Right kidney (tissue), 1 donor: ENCODE data around the gene SLC16A13.
"Not testable (repeated sequence)": the region's sequence is repeated elsewhere in the genome, so short reads cannot be mapped to it uniquely, and the experiment has no call there.

Experiments used
- DNase-seq: peaks from one replicate; pipeline ENCODE4 v3.0.0-alpha.2; 2016

Gene SLC16A13

DNA sequence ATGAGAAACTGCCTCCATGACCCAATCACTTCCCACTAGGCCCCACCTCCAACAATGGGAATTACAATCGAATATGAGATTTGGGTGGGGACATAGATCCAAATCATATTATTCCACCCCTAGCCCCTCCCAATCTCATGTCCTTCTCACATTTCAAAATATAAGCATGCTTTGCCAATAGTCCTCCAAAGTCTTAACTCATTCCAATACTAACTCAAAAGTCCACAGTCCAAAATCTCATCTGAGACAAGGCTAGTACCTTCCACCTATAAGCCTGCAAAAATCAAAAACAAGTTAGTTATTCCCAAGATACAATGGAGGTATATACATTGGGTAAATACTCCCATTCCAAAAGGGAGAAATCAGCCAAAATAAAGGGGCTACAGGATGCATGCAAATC lies 31.4 kb downstream of the SLC16A13 start:
- DNase-seq = no peak

DNA sequence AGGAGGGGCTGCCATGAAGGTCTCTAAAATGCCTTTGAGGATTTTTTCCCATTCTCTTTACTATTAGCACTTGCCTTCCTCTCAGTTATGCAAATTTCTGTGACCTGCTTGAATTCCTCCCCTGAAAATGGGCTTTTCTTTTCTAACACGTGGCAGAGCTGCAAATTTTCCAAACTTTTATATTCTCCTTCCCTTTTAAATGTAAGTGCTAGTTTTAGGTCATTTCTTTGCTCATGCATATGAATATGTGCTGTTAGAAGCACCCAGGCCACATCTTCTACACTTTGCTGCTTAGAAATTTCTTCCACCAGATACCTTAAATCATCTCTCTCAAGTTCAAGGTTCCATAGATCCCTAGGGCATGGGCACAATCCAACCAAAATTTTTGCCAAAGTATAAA lies 32.5 kb downstream of the SLC16A13 start:
- no peak for DNase-seq

DNA sequence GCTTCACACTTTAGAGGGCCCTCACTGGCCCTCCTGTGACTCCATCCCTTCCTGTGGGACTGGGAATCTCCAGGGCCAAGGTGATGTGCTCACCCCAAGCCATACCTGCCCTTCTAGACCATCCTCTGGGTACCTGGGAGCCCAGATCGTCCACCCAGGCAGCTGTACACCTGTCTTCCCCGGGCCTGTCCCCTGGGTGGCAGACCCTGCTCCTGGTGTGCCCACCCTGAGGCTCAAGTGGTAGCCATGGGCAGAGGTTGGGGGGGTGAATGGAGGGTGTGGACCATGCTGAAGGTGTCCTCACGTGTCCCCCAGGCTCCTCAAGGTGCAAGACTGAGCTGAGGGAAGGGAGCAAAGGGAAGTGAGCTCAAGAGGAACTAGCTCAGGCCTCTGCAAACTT lies 34.9 kb downstream of the SLC16A13 start:
- no peak for DNase-seq

DNA sequence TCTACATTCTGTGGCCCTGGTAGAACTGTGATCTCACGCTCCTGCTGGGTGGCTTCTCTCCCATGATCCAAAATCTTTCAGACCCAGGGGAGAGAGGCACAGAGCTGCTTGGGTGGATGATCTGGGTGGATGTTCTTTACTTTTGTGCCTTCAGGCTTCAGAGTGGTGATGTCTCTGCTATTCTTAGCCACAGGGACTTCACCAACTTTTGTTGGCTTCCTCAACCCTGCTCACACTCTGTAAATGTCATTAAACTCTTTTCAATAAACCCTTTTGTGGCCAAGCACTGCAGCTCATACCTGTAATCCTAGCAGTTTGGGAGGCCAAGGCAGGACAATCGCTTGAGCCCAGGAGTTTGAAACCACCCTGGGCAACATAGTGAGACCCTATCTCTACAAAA lies 36.6 kb downstream of the SLC16A13 start:
- no peak for DNase-seq

DNA sequence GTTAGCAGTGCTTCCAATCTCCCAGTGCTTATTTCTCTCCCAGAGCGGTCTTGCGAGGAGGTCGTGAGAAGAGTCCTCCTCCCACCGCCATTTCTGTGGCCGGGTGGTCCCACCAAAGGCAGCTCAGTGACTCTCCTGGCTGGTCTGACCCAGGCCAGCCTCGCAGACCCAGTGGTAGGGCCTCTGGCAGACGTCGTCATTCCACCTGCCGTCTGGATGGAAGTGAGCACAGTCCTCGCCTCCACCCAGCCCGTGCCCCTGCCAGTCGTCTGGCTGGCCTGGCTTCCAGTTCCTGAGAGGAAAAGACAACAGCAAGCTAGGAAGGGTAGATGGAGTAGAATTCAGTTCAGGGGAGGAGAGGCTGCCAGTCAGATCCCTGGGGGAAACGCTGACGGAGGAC lies 39.1 kb downstream of the SLC16A13 start:
- DNase-seq = no peak

DNA sequence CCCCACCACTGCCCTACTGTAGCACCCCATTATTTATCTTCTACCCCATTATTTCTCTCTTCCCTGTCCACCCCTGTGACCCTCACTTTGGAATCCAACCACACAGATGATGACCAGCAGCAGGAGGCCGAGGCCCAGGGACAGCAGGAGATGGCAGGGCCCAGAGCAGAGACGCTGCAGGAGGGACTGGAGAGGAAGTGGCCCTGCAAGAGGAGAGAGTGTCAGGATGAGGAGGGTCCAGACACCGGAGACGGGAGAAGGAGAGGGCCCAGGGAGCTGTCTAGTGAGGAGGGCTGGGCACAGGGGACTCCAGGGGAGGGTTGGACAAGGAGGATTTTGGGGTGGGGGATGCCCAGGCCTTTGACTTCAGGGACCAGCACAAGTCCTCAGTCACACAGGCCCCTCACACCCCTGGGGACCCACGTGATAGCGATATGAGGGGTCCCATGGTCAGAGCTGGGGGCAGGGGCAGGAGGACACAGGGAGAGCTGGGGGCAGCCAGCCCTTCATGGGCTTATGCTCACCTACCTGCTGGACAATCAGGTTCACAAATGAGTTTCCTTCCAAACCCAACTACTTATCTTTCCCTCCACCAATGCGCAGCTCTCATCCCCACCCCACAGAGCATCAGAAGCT lies 42.2 kb downstream of the SLC16A13 start:
- DNase-seq = no peak

DNA sequence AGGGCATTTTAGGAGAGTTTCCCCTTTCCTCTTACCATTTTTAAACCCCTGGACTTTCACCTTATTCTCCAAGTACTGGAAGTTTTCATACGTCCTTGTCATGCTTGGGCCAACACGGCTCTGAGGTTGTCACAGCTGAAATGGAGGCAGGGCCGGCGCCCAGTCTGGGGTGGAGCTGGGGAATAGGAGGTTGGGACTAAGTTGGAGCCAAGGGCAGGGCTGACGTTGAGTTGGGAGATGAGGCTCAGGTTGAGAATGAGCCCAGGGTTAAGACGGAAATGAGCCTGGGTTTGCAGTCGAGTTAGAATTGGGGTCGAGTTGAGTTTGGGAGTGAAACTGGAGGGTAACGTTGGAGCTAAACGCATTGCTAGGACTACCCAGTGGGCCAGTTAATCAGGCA lies 42.9 kb downstream of the SLC16A13 start:
- no peak for DNase-seq

DNA sequence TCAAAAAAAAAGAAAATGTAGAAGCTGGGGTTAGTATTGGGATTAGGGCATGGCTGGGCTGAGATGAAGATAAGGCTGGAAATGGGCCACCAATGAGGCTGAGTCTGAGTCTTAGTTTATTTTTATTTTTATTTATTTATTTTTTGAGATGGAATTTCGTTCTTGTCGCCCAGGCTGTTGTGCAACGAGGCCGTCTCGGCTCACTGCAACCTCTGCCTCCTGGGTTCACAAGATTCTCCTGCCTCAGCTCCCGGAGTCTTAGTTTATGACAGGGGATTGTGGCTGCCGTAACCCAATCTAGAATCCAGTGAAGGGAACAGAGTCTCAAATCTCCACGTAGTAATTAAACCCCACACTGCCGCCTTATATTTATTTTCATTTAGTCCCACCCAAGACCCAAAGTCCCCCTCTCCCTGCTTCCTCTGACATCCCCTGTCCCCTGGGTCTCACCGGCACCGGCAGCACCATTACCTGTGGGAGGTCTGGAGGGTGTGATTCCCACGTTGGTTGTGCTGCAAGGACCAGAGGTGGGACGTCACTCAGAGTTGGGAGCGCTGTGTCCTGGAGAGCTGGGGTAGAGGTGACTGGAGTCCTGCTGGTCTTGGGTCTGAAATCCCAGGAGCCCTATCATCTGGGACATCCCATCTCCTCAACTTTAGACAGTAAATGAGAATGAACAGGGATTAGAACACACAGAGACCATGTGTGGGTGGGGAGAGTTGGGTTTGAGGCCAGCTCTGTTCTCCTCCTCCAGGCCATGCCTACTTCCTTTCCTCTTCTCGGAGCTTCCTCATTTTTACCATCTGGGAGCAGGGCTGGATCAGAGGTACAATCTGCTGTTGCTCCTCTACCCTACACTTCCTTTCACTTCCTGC lies 44.0 kb downstream of the SLC16A13 start, which contains the start of gene CLEC10A:
Gene CLEC10A (minus strand): TSS at position 671 of the 875 bp plus-strand sequence. CDS start 1,439 bp downstream, outside the sequence.
- no peak for DNase-seq

DNA sequence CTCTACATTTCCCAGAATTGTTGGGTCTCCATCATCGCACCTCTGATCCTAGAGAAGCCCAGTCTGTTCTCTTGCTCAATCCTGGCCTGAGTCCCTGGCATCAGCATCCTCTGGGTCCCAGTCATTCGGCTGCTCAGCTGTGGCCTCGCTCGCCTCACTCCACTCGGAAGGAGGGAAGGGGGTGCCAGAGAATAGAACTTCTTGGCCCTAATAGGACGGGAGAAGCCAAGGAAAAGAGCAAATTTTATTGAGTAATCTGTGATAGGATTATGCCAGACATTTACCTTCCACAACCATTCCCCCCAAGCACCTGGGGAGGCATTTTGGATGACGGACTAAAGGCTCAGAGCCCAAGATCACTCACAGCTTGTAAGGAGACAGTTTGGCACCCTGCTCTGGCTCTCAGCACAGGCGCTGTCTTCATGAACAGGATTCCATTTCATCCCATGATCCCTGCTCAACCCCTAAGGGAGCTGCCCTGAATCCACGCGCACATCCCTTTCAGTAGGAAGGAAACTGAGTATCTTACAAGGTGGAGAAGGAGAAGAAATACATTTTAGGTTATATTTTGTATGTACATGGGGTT lies 44.7 kb downstream of the SLC16A13 start:
- no peak for DNase-seq

DNA sequence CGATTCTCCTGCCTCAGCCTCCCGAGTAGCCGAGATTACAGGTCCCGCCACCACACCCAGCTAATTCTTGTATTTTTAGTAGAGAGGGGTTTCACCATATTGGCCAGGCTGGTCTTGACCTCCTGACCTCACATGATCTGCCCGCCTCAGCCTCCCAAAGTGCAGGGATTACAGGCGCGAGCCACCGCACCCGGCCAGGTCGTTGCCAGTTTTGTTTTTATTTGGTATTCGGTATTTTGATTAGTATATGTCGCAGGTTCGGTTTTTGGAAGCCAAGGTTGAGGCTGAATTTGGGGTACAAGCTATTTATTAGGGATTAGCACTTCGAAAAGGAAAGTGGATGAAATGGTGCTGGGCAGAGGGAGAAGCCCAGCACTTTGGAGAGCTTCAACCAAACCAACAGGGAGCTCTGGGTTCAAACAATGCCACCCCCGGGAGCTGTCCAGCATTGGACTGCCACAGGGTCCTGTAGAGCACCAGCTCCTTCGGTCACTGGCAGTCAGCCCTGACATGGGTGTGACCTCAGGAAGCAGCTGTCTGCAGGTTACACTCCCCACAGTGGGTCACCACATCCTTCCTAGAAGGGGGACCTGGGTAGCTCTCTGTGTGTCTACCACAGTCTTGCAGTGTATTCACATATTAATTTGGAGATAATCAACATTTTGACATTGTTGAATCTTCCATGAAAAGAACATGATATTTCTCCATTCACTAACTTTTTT lies 45.7 kb downstream of the SLC16A13 start:
- DNase-seq = no peak

DNA sequence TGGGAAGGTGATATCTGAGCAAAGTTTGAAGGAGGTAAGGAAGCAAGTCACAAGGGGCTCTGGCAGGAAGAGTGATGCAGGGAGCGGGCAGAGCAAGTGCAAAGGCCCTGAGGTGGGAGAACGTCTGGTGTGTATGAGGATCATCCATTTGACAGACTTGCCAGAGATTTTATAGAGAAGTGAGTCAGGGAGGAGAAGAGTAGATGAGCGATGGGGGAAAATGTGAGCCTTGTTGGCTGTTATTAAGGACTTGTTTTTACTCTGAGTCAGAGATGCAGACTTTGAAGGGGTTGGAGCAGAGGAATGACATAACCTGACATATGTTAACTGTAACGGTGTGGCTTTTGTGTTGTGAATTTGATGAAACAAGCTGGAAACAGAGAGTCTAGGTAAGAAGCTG lies 47.8 kb downstream of the SLC16A13 start:
- DNase-seq = no peak

DNA sequence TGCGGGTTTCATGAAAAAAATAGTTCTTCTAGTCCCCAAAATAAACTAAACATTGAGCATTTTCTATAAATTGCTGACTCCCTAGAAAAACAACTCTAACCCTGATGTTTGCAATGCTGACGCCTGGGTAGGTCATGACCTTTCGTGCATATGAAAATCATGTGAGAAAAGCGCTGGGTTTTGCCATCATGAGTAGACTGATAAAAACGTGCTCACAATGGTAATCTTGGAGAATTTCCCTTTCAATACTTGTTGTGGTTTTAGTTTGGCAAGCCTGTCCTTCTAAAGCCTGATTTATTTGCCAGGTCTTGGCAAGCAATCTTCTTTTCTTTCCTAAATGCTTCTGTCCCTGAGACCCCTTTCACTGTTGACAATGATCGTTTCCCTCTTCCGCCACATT lies 48.3 kb downstream of the SLC16A13 start:
- DNase-seq = no peak

DNA sequence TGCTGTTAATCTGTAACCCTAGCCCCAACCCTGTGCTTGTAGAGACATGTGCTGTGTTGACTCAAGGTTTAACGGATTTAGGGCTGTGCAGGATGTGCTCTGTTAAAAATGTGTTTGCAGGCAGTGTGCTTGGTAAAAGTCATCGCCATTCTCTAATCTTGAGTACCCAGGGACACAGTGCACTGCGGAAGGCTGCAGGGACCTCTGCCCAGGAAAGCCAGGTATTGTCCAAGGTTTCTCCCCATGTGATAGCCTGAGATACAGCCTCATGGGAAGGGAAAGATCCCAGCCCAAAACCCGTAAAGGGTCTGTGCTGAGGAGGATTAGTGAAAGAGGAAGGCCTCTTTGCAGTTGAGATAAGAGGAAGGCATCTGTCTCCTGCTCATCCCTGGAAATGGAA lies 52.6 kb downstream of the SLC16A13 start:
- DNase-seq = not testable (repeated sequence)

DNA sequence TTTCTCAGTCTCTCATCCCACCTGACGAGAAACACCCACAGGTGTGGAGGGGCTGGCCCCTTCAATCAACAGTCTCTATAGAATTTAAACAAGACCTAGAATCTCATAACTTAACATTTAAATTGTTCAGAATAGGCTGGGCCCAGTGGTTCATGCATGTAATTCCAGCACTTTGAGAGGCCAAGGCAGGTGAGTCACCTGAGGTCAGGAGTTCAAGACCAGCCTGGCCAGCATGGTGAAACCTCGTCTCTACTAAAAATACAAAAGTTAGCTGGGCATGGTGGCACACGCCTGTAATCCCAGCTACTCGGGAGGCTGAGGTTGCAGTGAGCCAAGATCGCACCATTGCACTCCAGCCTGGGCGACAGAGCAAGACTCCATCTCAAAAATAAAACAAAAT lies 53.8 kb downstream of the SLC16A13 start:
- DNase-seq = not testable (repeated sequence)
